Measurements from ENCODE around the gene GPR153. TPM values are rescaled to one million over a fixed set of nuclear protein-coding genes. Genes with fewer than 3 reads are reported as not detected.
A peak's percentile ranks its signal among the peaks of the same experiment; 100 is the strongest.

Gene GPR153
- polyA plus RNA-seq, 4 donors: 6.5 to 34.9 (median 22.3) TPM

DNA sequence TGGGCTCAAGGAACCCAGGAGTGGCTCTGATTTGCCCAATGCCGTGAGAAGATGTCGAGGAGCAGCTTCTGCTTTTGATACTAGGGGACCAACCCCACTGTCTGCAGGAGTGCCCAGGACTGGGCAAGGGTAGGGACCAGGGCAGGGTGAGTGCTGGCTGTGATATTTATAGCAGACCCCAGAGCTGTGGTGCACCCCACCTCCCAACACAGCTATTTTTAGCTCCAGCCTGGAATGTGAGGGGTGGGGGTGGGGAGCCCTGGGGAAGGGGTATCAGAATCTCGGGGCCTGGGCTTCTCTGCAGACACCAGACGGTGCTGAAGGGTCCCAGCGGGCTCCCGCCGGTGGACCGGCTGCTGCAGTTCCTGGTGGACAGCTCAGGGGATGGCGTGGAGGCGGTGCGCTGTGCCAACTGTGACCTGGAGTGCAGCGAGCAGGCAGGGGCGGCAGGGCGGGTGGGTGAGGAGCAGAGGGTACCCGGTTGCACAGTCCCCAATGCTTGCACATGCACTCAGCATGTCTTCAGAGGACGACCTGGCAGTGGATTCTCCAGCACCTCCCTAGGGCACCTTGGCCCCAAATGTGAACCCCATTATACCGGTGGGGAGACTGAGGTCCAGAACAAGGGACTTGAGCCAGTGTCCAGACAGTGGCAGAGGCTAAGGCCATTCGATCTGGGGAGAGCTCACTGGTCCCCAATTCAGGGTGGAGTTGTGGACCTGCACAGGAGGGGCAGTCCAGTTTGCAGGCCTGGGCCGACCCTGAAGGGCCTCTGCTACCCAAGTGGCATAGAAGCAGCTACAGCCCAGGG, 53.6 kb downstream of the GPR153 start:
- no peaks in the 10 kb centered on the region for H3K27me3 ChIP-seq (ENCODE audit: control insufficient read depth in 3 of 3, insufficient read depth in 3 of 3, low read length in 3 of 3)
- no peak overlapping the region for H3K27ac ChIP-seq (ENCODE audit: low read depth in 1 of 3, low read length in 2 of 3)
- peaks cover 0 to 20% (median 2%) of the 10 kb centered on the region in 3 donors for H3K4me1 ChIP-seq (ENCODE audit: control insufficient read depth in 3 of 3, insufficient read depth in 2 of 3, low read depth in 1 of 3, low read length in 2 of 3)
- FAIRE-seq (no peak), DNase-seq (no peak)
- peak overlapping the region in 1 of 3 donors; percentile 63 for H3K4me3 ChIP-seq (ENCODE audit: low read depth in 1 of 3, low read length in 3 of 3)
- 84 to 93% (median 90%) methylated on average over 18 to 19 of the region's 19 CpGs for WGBS, 3 donors
- no peaks in the 10 kb centered on the region for H3K9me3 ChIP-seq (ENCODE audit: control insufficient read depth in 2 of 2, insufficient read depth in 1 of 2, low read depth in 1 of 2, low read length in 1 of 2)
- H3K36me3 ChIP-seq (ENCODE audit: control insufficient read depth in 3 of 3, insufficient read depth in 2 of 3, low read depth in 1 of 3, low read length in 3 of 3): peaks cover 0 to 34% (median 0%) of the 10 kb centered on the region in 3 donors

DNA sequence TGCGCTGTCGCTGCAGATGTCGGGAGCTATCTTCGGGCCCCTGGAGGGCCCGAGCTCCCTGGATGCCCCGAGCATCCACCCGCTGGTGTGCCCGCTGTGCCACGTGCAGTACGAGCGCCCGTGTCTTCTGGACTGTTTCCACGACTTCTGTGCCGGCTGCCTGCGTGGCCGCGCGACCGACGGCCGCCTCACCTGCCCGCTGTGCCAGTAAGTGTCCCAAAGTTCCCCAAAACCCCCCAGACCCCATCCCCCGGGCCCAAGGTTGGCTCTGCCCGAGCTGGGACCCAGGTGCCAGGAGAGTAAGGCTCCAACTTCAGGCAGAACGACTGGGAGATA, 54.4 kb downstream of the GPR153 start:
- Histone ChIP-seq H3K27ac (ENCODE audit: low read depth in 1 of 3, low read length in 2 of 3) (peak overlapping the region in 2 of 3 donors; percentile 72 to 84), H3K9me3 (ENCODE audit: control insufficient read depth in 2 of 2, insufficient read depth in 1 of 2, low read depth in 1 of 2, low read length in 1 of 2) (no peaks in the 10 kb centered on the region), H3K36me3 (ENCODE audit: control insufficient read depth in 3 of 3, insufficient read depth in 2 of 3, low read depth in 1 of 3, low read length in 3 of 3) (peaks cover 0 to 26% (median 0%) of the 10 kb centered on the region in 3 donors), H3K4me1 (ENCODE audit: control insufficient read depth in 3 of 3, insufficient read depth in 2 of 3, low read depth in 1 of 3, low read length in 2 of 3) (peaks cover 0 to 20% (median 2%) of the 10 kb centered on the region in 3 donors), H3K27me3 (ENCODE audit: control insufficient read depth in 3 of 3, insufficient read depth in 3 of 3, low read length in 3 of 3) (no peaks in the 10 kb centered on the region), H3K4me3 (ENCODE audit: low read depth in 1 of 3, low read length in 3 of 3) (peak overlapping the region; percentile 56 to 66 (median 63))
- no peak for DNase-seq
- 26 to 52% (median 42%) methylated on average over 22 to 25 of the region's 25 CpGs for WGBS, 3 donors
- FAIRE-seq: no peak

DNA sequence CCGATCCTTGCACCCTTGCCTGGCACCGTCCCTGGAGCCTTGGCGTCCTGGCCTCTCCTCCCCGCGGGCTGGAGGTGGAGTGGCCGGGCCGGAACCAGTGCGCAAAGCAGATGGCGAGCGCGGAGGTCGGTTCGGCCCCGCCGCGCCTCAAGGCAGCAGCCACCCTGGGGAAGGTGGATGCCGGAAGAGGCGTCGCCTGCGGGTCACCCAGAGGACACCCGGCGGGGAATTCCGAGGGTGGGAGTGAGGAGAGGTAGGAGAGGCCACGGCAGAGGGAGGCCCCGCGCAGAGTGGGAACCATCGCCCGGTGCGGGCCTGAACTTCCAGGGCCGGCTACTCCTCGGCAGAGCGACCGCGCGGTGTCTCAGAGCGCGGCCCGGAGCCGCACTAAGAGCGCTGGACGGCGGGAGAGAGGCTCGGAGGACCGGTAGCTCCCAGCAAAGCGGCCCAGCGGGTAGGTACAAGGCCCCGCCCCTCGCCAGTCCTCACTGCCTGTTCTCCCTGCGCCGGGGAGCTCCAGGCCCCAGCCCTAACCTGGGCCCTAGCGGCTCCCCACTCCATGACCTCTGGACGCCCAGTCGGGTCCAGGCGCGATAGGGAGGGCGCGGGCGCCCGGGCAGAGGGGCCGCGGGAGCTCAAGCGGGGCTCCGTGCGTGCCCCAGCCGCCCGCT, 54.9 kb downstream of the GPR153 start, which contains the start of gene RNF207:
Gene RNF207, plus strand, starts transcription at position 271 of the 671 bp plus-strand sequence. CDS start 417 bp downstream, outside the sequence.
- no peak for FAIRE-seq
- 0 to 3% (median 2%) methylated on average over 43 to 66 of the region's 66 CpGs for WGBS, 3 donors
- H3K4me1 ChIP-seq (ENCODE audit: control insufficient read depth in 3 of 3, insufficient read depth in 2 of 3, low read depth in 1 of 3, low read length in 2 of 3): peaks cover 0 to 20% (median 2%) of the 10 kb centered on the region in 3 donors

GRCh38 chr1:6202256-6202655, 58.6 kb downstream of the GPR153 start:
- DNase-seq: no peak
- H3K9me3 ChIP-seq (ENCODE audit: control insufficient read depth in 2 of 2, insufficient read depth in 1 of 2, low read depth in 1 of 2, low read length in 1 of 2): no peaks in the 10 kb centered on the region

More for the DNA sequence above, 54.9 kb downstream of the GPR153 start, which contains the start of gene RNF207:
- Histone ChIP-seq H3K4me3 (ENCODE audit: low read depth in 1 of 3, low read length in 3 of 3) (peak within 1 kb of the TSS; percentile 56 to 66 (median 63)), H3K9me3 (ENCODE audit: control insufficient read depth in 2 of 2, insufficient read depth in 1 of 2, low read depth in 1 of 2, low read length in 1 of 2) (no peaks in the 10 kb centered on the region), H3K27ac (ENCODE audit: low read depth in 1 of 3, low read length in 2 of 3) (peak within 1 kb of the TSS; percentile 72 to 84 (median 84)), H3K27me3 (ENCODE audit: control insufficient read depth in 3 of 3, insufficient read depth in 3 of 3, low read length in 3 of 3) (no peaks in the 10 kb centered on the region), H3K36me3 (ENCODE audit: control insufficient read depth in 3 of 3, insufficient read depth in 2 of 3, low read depth in 1 of 3, low read length in 3 of 3) (peaks cover 0 to 21% (median 0%) of the 10 kb centered on the region in 3 donors)
- DNase-seq: peak; percentile 82 to 91

GRCh38 chr1:6200188-6200809, 60.6 kb downstream of the GPR153 start:
- peak overlapping the region in 2 of 3 donors; percentile 77 to 81 for H3K27ac ChIP-seq (ENCODE audit: low read depth in 1 of 3, low read length in 2 of 3)
- FAIRE-seq: no peak
- WGBS, 3 donors: 70 to 84% (median 82%) methylated on average over 10 of the region's 10 CpGs

More at GRCh38 chr1:6202256-6202655, 58.6 kb downstream of the GPR153 start:
- no peak for FAIRE-seq
- Histone ChIP-seq H3K36me3 (ENCODE audit: control insufficient read depth in 3 of 3, insufficient read depth in 2 of 3, low read depth in 1 of 3, low read length in 3 of 3) (peaks cover 0 to under 1% (median 0%) of the 10 kb centered on the region in 3 donors), H3K27ac (ENCODE audit: low read depth in 1 of 3, low read length in 2 of 3) (no peak overlapping the region), H3K4me1 (ENCODE audit: control insufficient read depth in 3 of 3, insufficient read depth in 2 of 3, low read depth in 1 of 3, low read length in 2 of 3) (peaks cover 2 to 25% (median 12%) of the 10 kb centered on the region in 3 donors), H3K4me3 (ENCODE audit: low read depth in 1 of 3, low read length in 3 of 3) (no peak overlapping the region), H3K27me3 (ENCODE audit: control insufficient read depth in 3 of 3, insufficient read depth in 3 of 3, low read length in 3 of 3) (no peaks in the 10 kb centered on the region)
- WGBS, 3 donors: 88 to 91% (median 91%) methylated on average over 7 of the region's 7 CpGs

DNA sequence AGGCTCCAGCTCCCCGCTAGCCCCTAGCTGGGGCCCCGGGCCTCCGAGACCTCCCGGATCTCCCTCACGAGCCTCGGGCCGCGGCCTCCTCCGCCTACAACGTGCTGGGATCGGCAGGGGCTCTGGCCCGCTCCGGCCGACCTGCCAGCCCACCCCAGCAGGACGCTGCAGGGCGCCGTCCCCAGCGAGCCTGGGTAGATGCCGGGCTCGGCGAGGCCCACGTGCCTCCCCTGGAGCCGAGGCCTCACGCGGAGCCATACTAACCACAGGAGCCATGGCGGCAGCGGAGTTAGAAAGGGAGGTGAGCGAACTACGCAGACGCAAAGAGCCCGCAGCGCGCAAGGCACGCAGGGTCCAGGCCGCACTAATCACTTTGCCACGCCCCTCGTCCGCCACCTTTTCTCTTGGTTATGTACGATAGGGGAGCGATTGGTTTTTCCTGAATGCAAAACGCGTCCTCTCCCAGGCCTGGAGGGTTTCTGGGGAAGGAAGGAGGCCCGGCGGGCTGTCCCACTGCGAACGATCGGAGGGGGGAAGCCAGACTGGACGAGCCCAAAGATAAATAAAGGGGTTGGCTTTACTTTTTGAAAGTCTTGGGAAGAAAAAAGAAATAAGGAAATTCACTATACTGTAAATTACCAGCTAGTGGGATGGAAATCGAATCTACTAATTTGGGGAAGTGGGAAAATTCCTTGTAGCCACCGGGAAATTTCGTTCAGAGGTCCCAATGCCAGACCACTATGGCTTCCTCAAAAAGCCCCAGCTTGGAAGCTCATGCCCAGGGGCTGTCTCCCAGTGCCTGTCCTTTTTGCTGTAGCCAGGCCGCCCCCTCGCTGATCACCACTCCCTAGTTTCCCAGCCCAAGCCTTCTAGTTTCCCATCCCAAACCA, 61.4 kb downstream of the GPR153 start, which contains the start of gene RPL22:
Gene RPL22, minus strand, starts transcription at position 298 of the 890 bp plus-strand sequence. Its CDS starts 22 bp downstream, at position 276.
- 1 to 5% (median 2%) methylated on average over 52 to 53 of the region's 53 CpGs for WGBS, 3 donors
- Histone ChIP-seq H3K27me3 (ENCODE audit: control insufficient read depth in 3 of 3, insufficient read depth in 3 of 3, low read length in 3 of 3) (no peaks in the 10 kb centered on the region), H3K9me3 (ENCODE audit: control insufficient read depth in 2 of 2, insufficient read depth in 1 of 2, low read depth in 1 of 2, low read length in 1 of 2) (no peaks in the 10 kb centered on the region), H3K4me3 (ENCODE audit: low read depth in 1 of 3, low read length in 3 of 3) (peak within 1 kb of the TSS; percentile 91 to 98 (median 92)), H3K4me1 (ENCODE audit: control insufficient read depth in 3 of 3, insufficient read depth in 2 of 3, low read depth in 1 of 3, low read length in 2 of 3) (peaks cover 2 to 9% (median 9%) of the 10 kb centered on the region in 3 donors), H3K27ac (ENCODE audit: low read depth in 1 of 3, low read length in 2 of 3) (peak within 1 kb of the TSS; percentile 75 to 81 (median 77)), H3K36me3 (ENCODE audit: control insufficient read depth in 3 of 3, insufficient read depth in 2 of 3, low read depth in 1 of 3, low read length in 3 of 3) (peaks cover 0 to 19% (median 5%) of the 10 kb centered on the region in 3 donors)
- FAIRE-seq (no peak), DNase-seq (peak; percentile 99 to 100)

More at GRCh38 chr1:6200188-6200809, 60.6 kb downstream of the GPR153 start:
- peaks cover 0 to 13% (median 5%) of the 10 kb centered on the region in 3 donors for H3K36me3 ChIP-seq (ENCODE audit: control insufficient read depth in 3 of 3, insufficient read depth in 2 of 3, low read depth in 1 of 3, low read length in 3 of 3)
- DNase-seq: no peak
- no peaks in the 10 kb centered on the region for H3K9me3 ChIP-seq (ENCODE audit: control insufficient read depth in 2 of 2, insufficient read depth in 1 of 2, low read depth in 1 of 2, low read length in 1 of 2)
- no peaks in the 10 kb centered on the region for H3K27me3 ChIP-seq (ENCODE audit: control insufficient read depth in 3 of 3, insufficient read depth in 3 of 3, low read length in 3 of 3)
- peak overlapping the region in 2 of 3 donors; percentile 91 to 98 for H3K4me3 ChIP-seq (ENCODE audit: low read depth in 1 of 3, low read length in 3 of 3)
- H3K4me1 ChIP-seq (ENCODE audit: control insufficient read depth in 3 of 3, insufficient read depth in 2 of 3, low read depth in 1 of 3, low read length in 2 of 3): peaks cover 2 to 16% (median 12%) of the 10 kb centered on the region in 3 donors

GRCh38 chr1:6198646-6199297, 62.1 kb downstream of the GPR153 start:
- peak overlapping the region; percentile 91 to 98 (median 92) for H3K4me3 ChIP-seq (ENCODE audit: low read depth in 1 of 3, low read length in 3 of 3)
- WGBS, 3 donors: 0 to 1% (median 0%) methylated on average over 29 to 31 of the region's 31 CpGs

More at GRCh38 chr1:6198646-6199297, 62.1 kb downstream of the GPR153 start:
- no peaks in the 10 kb centered on the region for H3K27me3 ChIP-seq (ENCODE audit: control insufficient read depth in 3 of 3, insufficient read depth in 3 of 3, low read length in 3 of 3)
- FAIRE-seq (no peak), DNase-seq (peak in 1 of 2 donors; percentile 30)
- H3K9me3 ChIP-seq (ENCODE audit: control insufficient read depth in 2 of 2, insufficient read depth in 1 of 2, low read depth in 1 of 2, low read length in 1 of 2): no peaks in the 10 kb centered on the region
- peak overlapping the region; percentile 72 to 81 (median 75) for H3K27ac ChIP-seq (ENCODE audit: low read depth in 1 of 3, low read length in 2 of 3)
- H3K36me3 ChIP-seq (ENCODE audit: control insufficient read depth in 3 of 3, insufficient read depth in 2 of 3, low read depth in 1 of 3, low read length in 3 of 3): peaks cover 3 to 27% (median 10%) of the 10 kb centered on the region in 3 donors
- peaks cover 2 to 9% (median 8%) of the 10 kb centered on the region in 3 donors for H3K4me1 ChIP-seq (ENCODE audit: control insufficient read depth in 3 of 3, insufficient read depth in 2 of 3, low read depth in 1 of 3, low read length in 2 of 3)

Data from small intestine (tissue), 7 donors.